ENCODE data around the gene SCIMP.
"Not testable (repeated sequence)": the region's sequence is repeated elsewhere in the genome, so short reads cannot be mapped to it uniquely, and the experiment has no call there.

SCIMP gene

DNA sequence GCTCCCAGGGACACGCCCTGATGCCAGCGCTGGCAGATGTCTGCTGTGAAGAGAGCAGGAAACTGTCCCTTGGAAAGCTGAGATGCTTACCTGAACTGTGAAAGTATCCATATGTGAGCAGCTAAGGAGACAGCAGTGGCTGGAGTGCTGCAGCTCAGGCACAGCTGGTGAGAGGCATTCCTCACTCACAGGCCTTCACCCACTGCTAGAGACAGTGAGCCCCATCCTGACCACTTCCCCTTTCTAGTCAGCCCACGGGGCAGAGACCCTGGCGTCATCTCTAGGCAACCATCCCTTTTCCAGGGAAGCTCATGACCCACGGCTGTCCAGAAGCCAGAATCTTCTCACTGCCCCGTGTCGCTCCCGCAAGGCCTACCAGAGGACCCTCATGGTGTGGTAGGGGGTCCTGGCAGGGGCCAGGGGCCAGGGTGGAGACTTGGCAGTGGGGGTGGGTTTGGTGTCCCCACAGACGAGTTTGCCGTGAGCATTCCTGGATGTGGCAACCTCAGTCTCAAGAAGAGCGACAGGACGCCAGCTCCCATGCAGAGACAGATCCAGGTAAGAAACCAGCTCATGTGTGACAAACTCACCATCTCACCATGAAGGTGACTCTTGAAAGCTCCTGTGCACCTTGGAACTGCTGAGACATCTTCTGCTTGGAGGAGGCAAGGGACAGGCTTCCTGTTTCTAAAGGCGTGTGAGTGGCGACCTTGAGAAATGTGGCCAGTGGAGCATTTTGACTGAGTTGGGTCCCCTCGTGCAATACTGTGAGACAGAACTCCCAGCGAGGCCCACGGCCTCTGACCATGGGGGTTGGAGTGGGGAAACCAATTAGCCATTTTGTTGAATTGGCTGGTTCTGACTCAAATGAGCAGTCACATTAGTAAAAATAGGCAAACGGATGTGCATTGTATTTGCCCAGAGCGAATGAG is at the start of gene SCIMP:
SCIMP (minus strand) TSS at position 216 of the 932 bp plus-strand sequence; CDS start at position 111, 105 bp downstream.
- DNase-seq = no peak

GRCh38 chr17:5283571-5284315 is 49.1 kb upstream of the SCIMP start:
- no peak for DNase-seq

DNA sequence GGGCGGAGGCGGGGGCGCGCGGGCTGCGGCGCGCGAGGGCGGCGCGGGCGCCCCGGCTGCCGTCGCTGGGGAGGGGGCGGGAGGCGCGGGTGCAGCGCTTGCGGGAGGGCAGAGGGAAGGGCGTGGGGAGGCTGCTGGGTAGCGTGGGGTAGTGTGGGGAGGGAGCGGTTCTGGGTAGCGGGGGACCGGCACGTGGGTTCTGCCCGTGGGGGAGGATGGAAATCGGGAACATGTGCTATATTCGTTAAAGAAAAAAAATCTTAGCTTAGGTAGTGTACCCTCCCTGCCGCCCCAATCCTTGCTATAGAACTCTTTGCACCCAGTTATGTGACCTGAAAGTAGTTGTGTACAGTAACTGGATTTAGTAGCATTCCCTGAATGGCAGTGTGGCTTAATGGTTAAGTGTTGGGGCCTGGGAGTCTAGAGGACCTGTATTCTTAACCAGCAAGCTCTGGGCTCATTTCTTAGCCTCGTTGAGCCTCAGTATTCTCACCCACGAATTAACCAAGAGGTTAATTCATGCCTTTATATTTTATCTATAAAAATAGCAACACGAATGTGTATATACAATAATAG is 48.1 kb upstream of the SCIMP start:
- DNase-seq = no peak

DNA sequence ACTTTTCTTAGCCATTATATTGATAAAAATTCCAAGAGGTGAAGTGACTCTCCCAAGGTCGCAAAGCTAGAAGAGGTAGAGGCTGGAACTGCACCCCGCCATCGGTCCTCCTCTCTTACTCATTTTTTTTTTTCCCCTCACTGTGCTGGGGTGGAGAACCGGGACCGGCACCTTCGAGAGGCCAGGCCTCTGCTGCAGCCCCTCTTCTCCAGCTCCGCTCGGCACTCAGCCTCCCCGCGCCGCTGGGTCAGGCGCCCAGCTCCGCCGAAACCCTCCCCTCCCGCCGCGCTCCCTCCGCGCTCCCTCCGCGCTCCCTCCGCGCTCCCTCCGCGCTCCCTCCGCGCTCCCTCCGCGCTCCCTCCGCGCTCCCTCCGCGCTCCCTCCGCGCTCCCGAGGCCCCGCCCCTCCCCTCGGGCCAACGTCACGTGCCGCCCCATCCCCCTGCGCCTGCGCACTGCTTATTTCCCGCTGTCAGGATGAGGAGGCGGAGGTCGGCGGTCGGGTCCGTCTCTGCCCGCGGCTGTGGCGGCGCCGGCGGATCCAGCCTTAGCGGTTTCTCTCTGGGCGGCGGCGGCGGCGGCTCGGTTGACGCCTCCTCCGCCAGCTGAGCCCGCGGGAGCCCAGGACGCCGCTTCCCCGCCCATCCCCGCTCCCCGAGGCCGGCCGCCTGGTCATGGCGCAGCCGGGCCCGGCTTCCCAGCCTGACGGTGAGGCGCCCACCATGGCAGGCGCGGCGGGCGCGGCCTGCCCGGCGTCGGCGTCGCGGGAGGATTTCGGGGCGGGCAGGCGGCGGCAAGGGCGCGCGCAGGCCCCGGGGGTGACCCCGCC is 47.4 kb upstream of the SCIMP start, which contains the start of gene RABEP1:
RABEP1 (plus strand) TSS at position 471 of the 828 bp plus-strand sequence; CDS start at position 674, 203 bp downstream.
- DNase-seq = peak; percentile 91

- DNase-seq = no peak
Observed at GRCh38 chr17:5272322-5272721, 37.7 kb upstream of the SCIMP start.

GRCh38 chr17:5269241-5269960 is 34.7 kb upstream of the SCIMP start:
- no peak for DNase-seq

DNA sequence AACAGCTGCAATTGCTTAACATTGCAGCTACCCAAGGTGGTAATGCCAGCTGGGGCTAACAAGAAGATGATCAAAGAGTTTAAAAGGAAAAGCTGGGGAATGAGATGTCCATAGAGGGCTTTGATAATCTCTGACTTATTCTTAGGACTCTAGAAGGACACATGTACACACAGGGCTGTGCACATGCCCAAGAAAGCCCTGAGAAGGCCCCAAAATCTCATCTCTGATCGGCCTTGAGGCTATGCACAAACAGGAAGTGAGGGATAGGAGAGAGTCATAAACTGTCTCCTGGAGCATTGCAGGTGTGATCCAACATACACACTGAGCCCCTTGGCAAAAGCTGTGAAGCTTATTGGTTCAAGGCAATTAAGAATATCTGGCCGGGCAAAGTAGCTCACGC is 30.2 kb upstream of the SCIMP start:
- DNase-seq = no peak

GRCh38 chr17:5263441-5263840 is 28.8 kb upstream of the SCIMP start:
- DNase-seq = no peak

GRCh38 chr17:5262416-5262991 is 27.8 kb upstream of the SCIMP start:
- DNase-seq = no peak

DNA sequence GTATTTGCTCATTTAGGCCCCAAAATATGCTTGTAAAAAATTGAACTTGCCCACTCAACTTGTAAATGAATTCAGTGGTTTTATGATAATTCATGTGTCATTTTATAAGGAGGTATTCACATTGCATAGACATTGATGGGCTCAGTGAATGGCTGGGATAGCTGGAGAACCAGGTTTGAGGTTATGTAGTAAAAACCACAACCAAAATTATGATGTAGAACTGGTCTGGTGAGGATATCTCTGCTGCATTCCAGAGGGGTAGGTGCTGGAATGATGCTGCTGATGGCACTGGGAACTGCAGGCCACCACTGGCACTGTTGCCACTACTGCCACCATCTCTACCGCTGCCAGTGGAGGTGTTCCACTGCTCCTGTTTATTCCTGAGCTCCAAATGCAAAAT is 25.9 kb upstream of the SCIMP start:
- no peak for DNase-seq

DNA sequence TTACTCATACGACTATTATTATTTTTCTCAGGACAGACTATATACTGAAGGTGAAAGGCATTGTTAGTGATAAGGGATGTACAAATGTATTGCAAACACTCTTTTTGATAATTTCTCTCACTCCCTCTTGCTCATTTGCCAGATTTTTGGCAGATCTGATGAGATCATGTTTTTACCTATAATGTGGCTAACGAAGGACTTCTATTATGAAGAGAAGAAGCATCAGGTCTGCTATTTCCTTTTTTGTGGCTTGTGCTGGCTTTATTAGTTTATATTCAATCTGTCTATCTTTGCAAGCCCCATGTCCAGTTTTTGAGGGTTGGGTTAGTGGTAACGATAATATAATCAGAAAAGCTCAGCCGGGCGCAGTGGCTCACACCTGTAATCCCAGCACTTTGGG is 22.5 kb upstream of the SCIMP start:
- no peak for DNase-seq

DNA sequence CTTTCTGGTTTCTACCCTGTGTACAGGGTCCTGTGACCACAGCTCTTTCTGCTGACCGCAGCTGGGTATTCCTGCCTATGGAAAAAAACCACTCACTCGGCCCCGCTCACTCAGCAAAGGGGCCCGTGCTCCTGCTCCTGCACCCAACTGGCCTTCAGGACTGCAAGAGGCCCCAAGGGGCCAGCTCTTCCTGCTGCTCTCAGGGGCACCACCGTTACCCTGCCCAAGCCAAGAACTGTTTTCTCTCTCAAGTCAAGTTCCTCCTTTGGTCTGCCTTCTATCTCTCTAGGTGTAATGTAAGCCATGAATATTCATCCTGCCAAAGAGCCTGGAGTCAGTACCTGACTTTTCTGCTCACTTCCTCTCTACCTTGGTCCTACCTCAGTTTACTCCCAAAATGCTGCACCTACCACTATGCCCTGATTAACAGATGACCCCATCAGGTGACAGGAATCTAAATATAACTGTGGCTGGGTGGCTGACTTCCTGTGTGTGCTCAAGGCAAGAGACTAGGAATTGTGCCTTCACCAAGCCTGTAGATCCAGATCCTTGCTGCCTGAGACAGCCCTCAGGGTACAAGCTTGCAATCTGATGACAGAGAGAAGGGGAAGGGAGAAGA is 20.4 kb upstream of the SCIMP start:
- no peak for DNase-seq

DNA sequence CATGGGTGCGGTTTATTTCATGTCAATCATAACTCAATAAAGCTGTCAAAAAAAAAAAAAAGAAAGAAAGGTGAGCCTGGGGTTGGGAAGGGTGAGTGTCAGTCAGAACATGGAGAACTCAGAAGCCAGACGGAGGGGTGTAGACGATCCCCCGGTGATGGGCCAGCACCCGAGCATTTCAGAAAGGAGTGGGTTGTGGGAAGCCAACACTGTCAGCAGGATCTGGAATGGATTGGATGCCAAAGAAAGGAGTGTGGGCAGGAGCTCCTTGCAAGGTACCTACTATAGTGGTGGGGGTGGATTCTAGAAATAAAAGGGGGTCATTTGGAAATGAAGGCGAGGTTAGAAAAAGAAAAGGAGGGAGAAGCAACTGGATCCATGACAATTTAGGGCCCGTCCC is 19.8 kb upstream of the SCIMP start:
- DNase-seq = no peak

DNA sequence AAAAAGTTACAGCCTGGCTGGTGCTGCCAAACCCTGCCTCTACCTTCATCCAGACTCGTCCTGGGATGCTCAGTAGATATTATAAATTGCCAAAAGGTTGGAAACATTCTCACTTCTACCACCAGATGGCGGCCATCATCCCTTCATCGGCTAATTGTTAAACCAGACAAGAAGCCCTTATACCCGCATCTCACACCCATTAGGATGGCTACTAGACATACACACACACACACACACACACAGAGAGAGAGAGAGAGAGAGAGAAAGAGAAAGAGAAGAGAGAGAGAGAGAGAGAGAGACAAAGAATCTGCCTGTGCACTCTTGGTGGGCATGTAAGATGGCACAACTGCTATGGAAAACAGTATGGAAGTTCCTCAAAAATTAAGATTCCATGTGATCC is 15.0 kb upstream of the SCIMP start:
- peak; percentile 67 for DNase-seq

GRCh38 chr17:5248821-5249479 is 14.3 kb upstream of the SCIMP start:
- no peak for DNase-seq

- DNase-seq = no peak
Observed at GRCh38 chr17:5247621-5248020, 13.0 kb upstream of the SCIMP start.

- DNase-seq = no peak
Observed at GRCh38 chr17:5241861-5242671, 7.4 kb upstream of the SCIMP start.

GRCh38 chr17:5239769-5240168 is 5.1 kb upstream of the SCIMP start:
- not testable (repeated sequence) for DNase-seq

GRCh38 chr17:5238333-5238732 is 3.7 kb upstream of the SCIMP start:
- DNase-seq = no peak
